Fibroblast of lung (primary cell): ENCODE data around the gene RASGRF2. TPM values are rescaled to one million over a fixed set of nuclear protein-coding genes. Genes with fewer than 3 reads are reported as not detected.

ENCODE experiments used
- DNase-seq, 2 donors: peaks; one replicate each; pipeline versions ENCODE4 v3.0.0 to v3.0.0-alpha.2; 2010; ENCODE audit warnings: low read depth in 2 of 2
- H2AFZ ChIP-seq: 2 replicates; pipeline ENCODE4 v1.5.1; 2012; ENCODE audit warnings: low read length, control low read depth, inconsistent platforms
- H3K27ac ChIP-seq: 2 replicates; pipeline ENCODE4 v1.5.1; 2011; ENCODE audit warnings: low read length, control low read depth; ENCODE audit not compliant: insufficient read depth
- H3K27me3 ChIP-seq: 2 replicates; pipeline ENCODE4 v1.5.1; 2011; ENCODE audit warnings: mild to moderate bottlenecking, low read length; ENCODE audit not compliant: control insufficient read depth, insufficient read depth
- H3K36me3 ChIP-seq: 2 replicates; pipeline ENCODE4 v1.5.1; 2011; ENCODE audit warnings: low read length; ENCODE audit not compliant: control insufficient read depth, insufficient read depth
- H3K4me1 ChIP-seq: 2 replicates; pipeline ENCODE4 v1.5.1; 2011; ENCODE audit warnings: low read length; ENCODE audit not compliant: control insufficient read depth, insufficient read depth; ENCODE audit errors: extremely low read depth
- H3K4me2 ChIP-seq: 2 replicates; pipeline ENCODE4 v1.5.1; 2011; ENCODE audit warnings: low read length, control low read depth; ENCODE audit not compliant: insufficient read depth; ENCODE audit errors: extremely low read depth
- H3K4me3 ChIP-seq, 4 experiments: fragments of 200-600 bp in 1 of 4; sonication (generic) in 1 of 4; replicated peaks in 1 of 4; 2 replicates each; pipeline ENCODE4 v1.5.1; 2011 to 2016; ENCODE audit warnings: low read length in 4 of 4, low read depth in 3 of 4, mild to moderate bottlenecking in 3 of 4, control low read depth in 2 of 4, inconsistent platforms in 1 of 4, mixed read lengths in 1 of 4; ENCODE audit not compliant: insufficient read depth in 1 of 4; ENCODE audit errors: control extremely low read depth in 1 of 4
- H3K79me2 ChIP-seq: 2 replicates; pipeline ENCODE4 v1.5.1; 2012; ENCODE audit warnings: mild to moderate bottlenecking, low read length, inconsistent platforms; ENCODE audit not compliant: control insufficient read depth, insufficient read depth
- H3K9ac ChIP-seq: 2 replicates; pipeline ENCODE4 v1.5.1; 2011; ENCODE audit warnings: mild to moderate bottlenecking, low read length, control low read depth; ENCODE audit not compliant: insufficient read depth
- H3K9me3 ChIP-seq: 2 replicates; pipeline ENCODE4 v1.5.1; 2012; ENCODE audit warnings: low read depth, low read length; ENCODE audit not compliant: control insufficient read depth, insufficient read depth
- H4K20me1 ChIP-seq: 2 replicates; pipeline ENCODE4 v1.5.1; 2011; ENCODE audit warnings: low read length; ENCODE audit not compliant: control insufficient read depth, insufficient read depth; ENCODE audit errors: extremely low read depth
- CTCF ChIP-seq, 2 donors: IDR thresholded peaks in 1 of 2; conservative IDR thresholded peaks in 1 of 2; 1 replicate in 1 of 2; 2 replicates in 1 of 2; pipeline ENCODE4 v1.5.1; 2011 to 2012; ENCODE audit warnings: low read length in 2 of 2, control low read depth in 1 of 2, inconsistent platforms in 1 of 2, low read depth in 1 of 2, mild to moderate bottlenecking in 1 of 2
- EZH2 ChIP-seq: IDR thresholded peaks from 2 replicates; pipeline ENCODE4 v1.5.1; 2012; ENCODE audit warnings: low read length, control low read depth, mild to moderate bottlenecking; ENCODE audit errors: missing control alignments
- polyA plus RNA-seq, 2 donors: library from polyadenylated mRNA; depleted of rRNA in 1 of 2; stranded (reverse) in 1 of 2; unstranded in 1 of 2; fragments of >200 nt; gene quantifications; 2 replicates each; pipeline ENCODE4 v1.2.1, GENCODE V29; 2011 to 2012; ENCODE audit warnings: missing spikeins in 1 of 2
- total RNA-seq: library from RNA; depleted of rRNA; stranded (reverse); fragments of >200 nt; gene quantifications from 2 replicates; pipeline ENCODE4 v1.2.1, GENCODE V29; 2014

RASGRF2 gene
- total and polyA plus RNA-seq, 2 donors (not counting 1 experiment from before 2014, with no cell fraction given), result 3.5 to 19.5 TPM

- H3K9me3 ChIP-seq, result no peaks in the 10 kb centered on the region
Measured at GRCh38 chr5:81105261-81105877, 145.2 kb downstream of the RASGRF2 start.

GRCh38 chr5:81115261-81115660, 155.1 kb downstream of the RASGRF2 start:
- H2AFZ ChIP-seq, result no peak overlapping the region
- no peak for TF ChIP-seq CTCF (conservative IDR thresholded peaks at IDR 0.05 in 1 of 2, IDR thresholded peaks at IDR 0.05 in 1 of 2; ENCODE audit: low read depth in 1 of 2, low read length in 2 of 2)
- no peak for TF ChIP-seq EZH2

More at GRCh38 chr5:81105261-81105877, 145.2 kb downstream of the RASGRF2 start:
- no peaks in the 10 kb centered on the region for H4K20me1 ChIP-seq
- no peak overlapping the region for H3K4me2 ChIP-seq
- H2AFZ ChIP-seq, result no peak overlapping the region
- no peaks in the 10 kb centered on the region for H3K4me1 ChIP-seq
- TF ChIP-seq CTCF (conservative IDR thresholded peaks at IDR 0.05 in 1 of 2, IDR thresholded peaks at IDR 0.05 in 1 of 2; ENCODE audit: low read depth in 1 of 2, low read length in 2 of 2) (no peak), EZH2 (no peak)
- no peak for DNase-seq
- H3K36me3 ChIP-seq, result no peaks in the 10 kb centered on the region
- H3K79me2 ChIP-seq, result no peaks in the 10 kb centered on the region
- no peak overlapping the region for H3K4me3 ChIP-seq
- no peak overlapping the region for H3K9ac ChIP-seq
- H3K27ac ChIP-seq, result no peak overlapping the region
- H3K27me3 ChIP-seq, result no peaks in the 10 kb centered on the region

GRCh38 chr5:81117566-81117965, 157.4 kb downstream of the RASGRF2 start:
- TF ChIP-seq EZH2 (no peak), CTCF (conservative IDR thresholded peaks at IDR 0.05 in 1 of 2, IDR thresholded peaks at IDR 0.05 in 1 of 2; ENCODE audit: low read depth in 1 of 2, low read length in 2 of 2) (no peak)
- Histone ChIP-seq H3K27ac (no peak overlapping the region), H3K36me3 (no peaks in the 10 kb centered on the region), H3K79me2 (no peaks in the 10 kb centered on the region), H3K4me1 (no peaks in the 10 kb centered on the region), H3K4me2 (no peak overlapping the region), H3K9me3 (no peaks in the 10 kb centered on the region), H4K20me1 (no peaks in the 10 kb centered on the region), H3K27me3 (no peaks in the 10 kb centered on the region), H3K9ac (no peak overlapping the region), H2AFZ (no peak overlapping the region), H3K4me3 (no peak overlapping the region)
- DNase-seq, result no peak

More at GRCh38 chr5:81115261-81115660, 155.1 kb downstream of the RASGRF2 start:
- H3K79me2 ChIP-seq, result no peaks in the 10 kb centered on the region
- no peaks in the 10 kb centered on the region for H3K4me1 ChIP-seq
- H4K20me1 ChIP-seq, result no peaks in the 10 kb centered on the region
- H3K36me3 ChIP-seq, result no peaks in the 10 kb centered on the region
- no peak overlapping the region for H3K9ac ChIP-seq
- H3K4me2 ChIP-seq, result no peak overlapping the region
- no peak overlapping the region for H3K27ac ChIP-seq
- no peaks in the 10 kb centered on the region for H3K27me3 ChIP-seq
- no peak overlapping the region for H3K4me3 ChIP-seq
- no peak for DNase-seq
- no peaks in the 10 kb centered on the region for H3K9me3 ChIP-seq
